Measurements from ENCODE around the gene MEN1.
"Not testable (repeated sequence)": the region's sequence is repeated elsewhere in the genome, so short reads cannot be mapped to it uniquely, and the experiment has no call there.

MEN1 gene

GRCh38 chr11:64846998-64847666, 36.8 kb upstream of the MEN1 start:
- Histone ChIP-seq H3K4me3 (ENCODE audit: low read length) (no peak overlapping the region), H3K9me3 (replicated peaks; ENCODE audit: insufficient read depth, low read length) (no peaks in the 10 kb centered on the region), H3K36me3 (replicated peaks; ENCODE audit: insufficient read depth, low read length) (no peaks in the 10 kb centered on the region), H2AFZ (ENCODE audit: low read length) (peak overlapping the region; percentile 46), H3K27ac (ENCODE audit: low read length) (no peak overlapping the region), H3K9me2 (replicated peaks; ENCODE audit: insufficient read depth, low read length) (no peaks in the 10 kb centered on the region), H3K27me3 (replicated peaks; ENCODE audit: insufficient read depth, low read length) (no peaks in the 10 kb centered on the region), H3K4me2 (ENCODE audit: low read depth, low read length) (no peak overlapping the region), H3K79me2 (ENCODE audit: low read length) (peaks cover 18% of the 10 kb centered on the region), H3F3A (ENCODE audit: insufficient read depth, low read length) (peaks cover 16% of the 10 kb centered on the region), H3K4me1 (ENCODE audit: low read length) (peaks cover 46% of the 10 kb centered on the region), H3K9ac (ENCODE audit: low read length) (no peak overlapping the region), H4K20me1 (ENCODE audit: insufficient read depth, low read length) (no peaks in the 10 kb centered on the region)
- TF ChIP-seq EZH2phosphoT487 (IDR thresholded peaks at IDR 0.05; ENCODE audit: low read length) (no peak), CTCF (IDR thresholded peaks at IDR 0.05; ENCODE audit: low read length) (peak; percentile 95)
- DNase-seq = peak; percentile 81

- H2AFZ ChIP-seq (ENCODE audit: low read length); H3K27ac ChIP-seq (ENCODE audit: low read length); H3K27me3 ChIP-seq (replicated peaks; ENCODE audit: insufficient read depth, low read length); H3K9me2 ChIP-seq (replicated peaks; ENCODE audit: insufficient read depth, low read length); H3K9ac ChIP-seq (ENCODE audit: low read length); H3K9me3 ChIP-seq (replicated peaks; ENCODE audit: insufficient read depth, low read length); DNase-seq; H4K20me1 ChIP-seq (ENCODE audit: insufficient read depth, low read length); H3K4me2 ChIP-seq (ENCODE audit: low read depth, low read length); H3K4me3 ChIP-seq (ENCODE audit: low read length); H3K36me3 ChIP-seq (replicated peaks; ENCODE audit: insufficient read depth, low read length); H3F3A ChIP-seq (ENCODE audit: insufficient read depth, low read length): not testable (repeated sequence)
- Histone ChIP-seq H3K79me2 (ENCODE audit: low read length) (peaks cover 20% of the 10 kb centered on the region), H3K4me1 (ENCODE audit: low read length) (peaks cover 38% of the 10 kb centered on the region)
Measured at GRCh38 chr11:64845776-64846129, 35.4 kb upstream of the MEN1 start.

- Histone ChIP-seq H3K9me2 (replicated peaks; ENCODE audit: insufficient read depth, low read length) (no peaks in the 10 kb centered on the region), H3K9me3 (replicated peaks; ENCODE audit: insufficient read depth, low read length) (no peaks in the 10 kb centered on the region), H4K20me1 (ENCODE audit: insufficient read depth, low read length) (no peaks in the 10 kb centered on the region), H3K9ac (ENCODE audit: low read length) (peak overlapping the region; percentile 65; the same call in 1 of the 2 replicates), H3K27me3 (replicated peaks; ENCODE audit: insufficient read depth, low read length) (no peaks in the 10 kb centered on the region), H3F3A (ENCODE audit: insufficient read depth, low read length) (peaks cover under 1% of the 10 kb centered on the region; the same call in 1 of the 2 replicates), H3K4me1 (ENCODE audit: low read length) (peaks cover 34% of the 10 kb centered on the region), H3K36me3 (replicated peaks; ENCODE audit: insufficient read depth, low read length) (no peaks in the 10 kb centered on the region), H3K79me2 (ENCODE audit: low read length) (peaks cover 20% of the 10 kb centered on the region), H3K27ac (ENCODE audit: low read length) (no peak overlapping the region), H2AFZ (ENCODE audit: low read length) (peak overlapping the region; percentile 80), H3K4me2 (ENCODE audit: low read depth, low read length) (peak overlapping the region; percentile 78), H3K4me3 (ENCODE audit: low read length) (peak overlapping the region; percentile 78)
- DNase-seq = no peak
- TF ChIP-seq EZH2phosphoT487 (IDR thresholded peaks at IDR 0.05; ENCODE audit: low read length) = no peak
- TF ChIP-seq EZH2 (optimal IDR thresholded peaks at IDR 0.05; ENCODE audit: low read depth, low read length) = no peak
- no peak for TF ChIP-seq CTCF (IDR thresholded peaks at IDR 0.05; ENCODE audit: low read length)
Measured at GRCh38 chr11:64845129-64845775, 34.9 kb upstream of the MEN1 start.
